H1 (cell line): ENCODE data around the gene ADAMTS15. TPM values are rescaled to one million over a fixed set of nuclear protein-coding genes. Genes with fewer than 3 reads are reported as not detected.
A peak's percentile ranks its signal among the peaks of the same experiment; 100 is the strongest.

ENCODE experiments used
- CTCF ChIA-PET: fragments of 300-600 bp; sonication (Branson Sonifier 250); formaldehyde crosslinking; loops from one replicate; lab custom pipeline; 2021; ENCODE audit not compliant: partially characterized antibody; lab: Charles Lee
- POLR2A ChIA-PET: fragments of 300-600 bp; sonication (Branson Sonifier 250); formaldehyde crosslinking; loops from one replicate; lab custom pipeline; 2021; ENCODE audit warnings: inconsistent platforms; ENCODE audit not compliant: partially characterized antibody; lab: Charles Lee
- DNase-seq, 2 experiments: peaks; one replicate each; pipeline versions ENCODE4 v3.0.0 to v3.0.0-alpha.2; 2010 to 2022; ENCODE audit warnings: low spot score in 2 of 2, low read depth in 1 of 2, mixed read lengths in 1 of 2
- FAIRE-seq: peaks from 2 replicates; lab custom pipeline; 2011; peaks lifted over from hg19 to GRCh38; lab: Jason Lieb, UNC
- H2AFZ ChIP-seq: 2 replicates; pipeline ENCODE4 v1.8.1; 2012; ENCODE audit warnings: low read length, inconsistent platforms
- H2AK5ac ChIP-seq: 2 replicates; pipeline ENCODE4 v1.6.1; 2013; ENCODE audit warnings: low read depth, low read length
- H2BK120ac ChIP-seq: replicated peaks from 2 replicates; pipeline ENCODE3; 2013; ENCODE audit warnings: low read depth, low read length, inconsistent platforms
- H2BK12ac ChIP-seq: 2 replicates; pipeline ENCODE4 v1.6.1; 2013; ENCODE audit warnings: low read depth, low read length
- H2BK15ac ChIP-seq: 2 replicates; pipeline ENCODE4 v1.6.1; 2013; ENCODE audit warnings: low read length
- H2BK20ac ChIP-seq: 2 replicates; pipeline ENCODE4 v1.6.1; 2013; ENCODE audit warnings: low read length
- H2BK5ac ChIP-seq: 2 replicates; pipeline ENCODE4 v1.6.1; 2013; ENCODE audit warnings: low read depth, low read length
- H3K14ac ChIP-seq: 2 replicates; pipeline ENCODE4 v1.6.1; 2013; ENCODE audit warnings: inconsistent platforms; ENCODE audit not compliant: insufficient read length
- H3K18ac ChIP-seq: 2 replicates; pipeline ENCODE4 v1.6.1; 2013; ENCODE audit warnings: low read length; ENCODE audit errors: extremely low read depth
- H3K23ac ChIP-seq: 2 replicates; pipeline ENCODE4 v1.6.1; 2013; ENCODE audit warnings: inconsistent platforms; ENCODE audit not compliant: insufficient read length
- H3K23me2 ChIP-seq: 2 replicates; pipeline ENCODE4 v1.6.1; 2013; ENCODE audit warnings: low read depth, low read length
- H3K27ac ChIP-seq: 2 replicates; pipeline ENCODE4 v1.6.1; 2011; ENCODE audit warnings: low read depth, low read length, inconsistent platforms
- H3K27me3 ChIP-seq, 4 experiments: replicated peaks in 1 of 4; 1 replicate in 1 of 4; 2 replicates in 3 of 4; pipeline versions ENCODE4 v1.6.1 to v1.8.1; 2011 to 2013; ENCODE audit warnings: low read length in 3 of 4, mild to moderate bottlenecking in 3 of 4, inconsistent platforms in 2 of 4, mixed read lengths in 2 of 4, moderate library complexity in 1 of 4; ENCODE audit not compliant: control insufficient read depth in 3 of 4, insufficient read depth in 3 of 4; ENCODE audit errors: extremely low read depth in 1 of 4
- H3K36me3 ChIP-seq, 4 experiments: 2 replicates each; pipeline versions ENCODE4 v1.6.1 to v1.8.1; 2011 to 2013; ENCODE audit warnings: mild to moderate bottlenecking in 4 of 4, low read length in 3 of 4, moderate library complexity in 2 of 4, control low read depth in 1 of 4, inconsistent platforms in 1 of 4; ENCODE audit not compliant: insufficient read depth in 4 of 4, control insufficient read depth in 2 of 4
- H3K4ac ChIP-seq: replicated peaks from 2 replicates; pipeline ENCODE3; 2013; ENCODE audit warnings: low read length, low read depth, mixed read lengths, inconsistent platforms; ENCODE audit not compliant: insufficient read length
- H3K4me1 ChIP-seq, 4 experiments: replicated peaks in 1 of 4; 1 replicate in 1 of 4; 2 replicates in 3 of 4; pipeline versions ENCODE4 v1.6.1 to v1.8.1; 2011 to 2013; ENCODE audit warnings: low read length in 3 of 4, inconsistent platforms in 2 of 4, mixed read lengths in 1 of 4; ENCODE audit not compliant: insufficient read depth in 4 of 4, control insufficient read depth in 3 of 4
- H3K4me2 ChIP-seq, 2 experiments: 2 replicates each; pipeline versions ENCODE4 v1.6.1 to v1.8.1; 2011 to 2013; ENCODE audit warnings: low read depth in 2 of 2, low read length in 2 of 2, control low read depth in 1 of 2, inconsistent platforms in 1 of 2, mild to moderate bottlenecking in 1 of 2; ENCODE audit not compliant: insufficient read depth in 1 of 2
- H3K4me3 ChIP-seq, 4 experiments: fragments of 200-600, 300-600 bp in 1 of 4; sonication (generic), shearing (Covaris generic), sonication (Bioruptor Twin) in 1 of 4; 2 replicates each; pipeline versions ENCODE4 v1.5.1 to v1.8.1; 2011 to 2016; ENCODE audit warnings: low read length in 4 of 4, low read depth in 3 of 4, control low read depth in 2 of 4, inconsistent platforms in 2 of 4, mild to moderate bottlenecking in 2 of 4, mixed read lengths in 1 of 4, moderate library complexity in 1 of 4; ENCODE audit not compliant: insufficient read depth in 2 of 4; ENCODE audit errors: extremely low read depth in 1 of 4
- H3K56ac ChIP-seq: replicated peaks from 2 replicates; pipeline ENCODE3; 2013; ENCODE audit warnings: low read depth, mild to moderate bottlenecking, mixed read lengths, low read length, inconsistent platforms; ENCODE audit not compliant: insufficient read length
- H3K79me1 ChIP-seq: 2 replicates; pipeline ENCODE4 v1.6.1; 2013; ENCODE audit warnings: low read depth, low read length, control low read depth
- H3K79me2 ChIP-seq, 2 experiments: 2 replicates each; pipeline versions ENCODE4 v1.6.1 to v1.8.1; 2012 to 2013; ENCODE audit warnings: low read length in 2 of 2, mild to moderate bottlenecking in 2 of 2, inconsistent platforms in 1 of 2; ENCODE audit not compliant: insufficient read depth in 2 of 2, control insufficient read depth in 1 of 2
- H3K9ac ChIP-seq, 4 experiments: replicated peaks in 1 of 4; 1 replicate in 1 of 4; 2 replicates in 3 of 4; pipeline versions ENCODE4 v1.6.1 to v1.8.1; 2011 to 2013; ENCODE audit warnings: low read depth in 3 of 4, low read length in 3 of 4, control low read depth in 2 of 4, mild to moderate bottlenecking in 2 of 4, moderate library complexity in 2 of 4, inconsistent platforms in 1 of 4; ENCODE audit errors: extremely low read depth in 1 of 4
- H3K9me3 ChIP-seq, 2 experiments: 2 replicates each; pipeline versions ENCODE4 v1.6.1 to v1.8.1; 2012 to 2013; ENCODE audit warnings: mild to moderate bottlenecking in 2 of 2, moderate library complexity in 2 of 2, control low read depth in 1 of 2, inconsistent platforms in 1 of 2, low read depth in 1 of 2, low read length in 1 of 2, mixed read lengths in 1 of 2; ENCODE audit not compliant: insufficient read depth in 2 of 2
- H4K20me1 ChIP-seq, 2 experiments: replicated peaks in 1 of 2; 2 replicates each; pipeline versions ENCODE3 to v1.8.1; 2011 to 2013; ENCODE audit warnings: inconsistent platforms in 2 of 2, low read length in 2 of 2, mild to moderate bottlenecking in 1 of 2; ENCODE audit not compliant: insufficient read depth in 2 of 2, control insufficient read depth in 1 of 2
- H4K5ac ChIP-seq: 2 replicates; pipeline ENCODE4 v1.6.1; 2013; ENCODE audit warnings: low read length, low read depth, mixed read lengths, inconsistent platforms; ENCODE audit not compliant: insufficient read length
- H4K8ac ChIP-seq: 2 replicates; pipeline ENCODE4 v1.8.0; 2013; ENCODE audit warnings: mild to moderate bottlenecking, moderate library complexity, low read length, inconsistent platforms; ENCODE audit not compliant: insufficient read depth; ENCODE audit errors: extremely low read depth
- H4K91ac ChIP-seq: replicated peaks from 2 replicates; pipeline ENCODE3; 2013; ENCODE audit warnings: low read length, mixed read lengths, inconsistent platforms; ENCODE audit not compliant: insufficient read length
- E2F6 ChIP-seq: IDR thresholded peaks from 2 replicates; pipeline ENCODE4 v1.6.1; 2012; ENCODE audit warnings: inconsistent platforms
- KDM4A ChIP-seq: IDR thresholded peaks from one replicate; pipeline ENCODE4 v1.7.1; 2012; ENCODE audit warnings: low read depth, mild to moderate bottlenecking, moderate library complexity, low read length, inconsistent platforms; ENCODE audit not compliant: severe bottlenecking
- SUZ12 ChIP-seq: fragments of 200-600 bp; sonication (generic); IDR thresholded peaks from 2 replicates; pipeline ENCODE4 v1.6.1; 2012; ENCODE audit warnings: mild to moderate bottlenecking, inconsistent platforms, low read length, moderate library complexity, mixed read lengths
- WGBS, 2 experiments: shearing (Covaris generic) in 1 of 2; methylation state at CpG; one replicate each; pipeline versions ENCODE4 v1.1.6 to v1.1.7; 2013 to 2015; ENCODE audit warnings: low lambda C conversion rate in 2 of 2, mixed read lengths in 2 of 2, inconsistent platforms in 1 of 2, low coverage in 1 of 2, missing lambda C conversion rate in 1 of 2; ENCODE audit not compliant: insufficient replicate concordance in 2 of 2, insufficient coverage in 1 of 2, insufficient read length in 1 of 2; ENCODE audit errors: extremely low coverage in 1 of 2, missing lambda C conversion rate in 1 of 2; 5-methylcytosine and 5-hydroxymethylcytosine counted together
- polyA plus RNA-seq, 7 experiments: library from polyadenylated mRNA; depleted of rRNA in 3 of 7; stranded (reverse) in 5 of 7; unstranded in 2 of 7; fragments of >200 nt in 5 of 7; fragments of 200-250 nt in 2 of 7; gene quantifications; 1 replicate in 5 of 7; 2 replicates in 1 of 7; 4 replicates in 1 of 7; pipeline versions ENCODE4 v1.2.1 to v1.2.3, GENCODE V29; 2011 to 2013; ENCODE audit warnings: missing spikeins in 2 of 7, mixed read lengths in 2 of 7
- total RNA-seq: library from RNA; stranded (reverse); fragmentation: NEBNext Ultra II Directional; extraction: Animal tissue kit (Norgen Biotek cat#: 25700); gene quantifications from 2 replicates; pipeline ENCODE4 v1.2.1, GENCODE V29; 2021

Gene ADAMTS15
- total and polyA plus RNA-seq, 2 of the 8 experiments (the other 6 are each of a cell fraction or from before 2014, with no cell fraction given): 1.7 to 4.7 TPM

GRCh38 chr11:130516554-130517505, 68.4 kb downstream of the ADAMTS15 start:
- POLR2A ChIA-PET: interaction anchor here (0.6 kb wide), 1 partner anchor 35 kb away, joined by 3 read pairs; no protein-coding TSS in a partner anchor
- Histone ChIP-seq H4K5ac (no peak overlapping the region), H2AFZ (0 out of 2 replicates have a peak overlapping the region, but pooled peaks have one; percentile 7), H2BK120ac (no peak overlapping the region), H3K14ac (no peak overlapping the region), H3K9ac (no peak overlapping the region; a peak in 1 of 7 replicates), H3K23me2 (no peaks in the 10 kb centered on the region; the same call in 1 of the 2 replicates), H4K91ac (peak overlapping the region; percentile 18), H3K79me1 (no peaks in the 10 kb centered on the region), H2BK12ac (no peak overlapping the region), H3K27ac (no peak overlapping the region), H3K56ac (no peak overlapping the region), H3K79me2 (no peaks in the 10 kb centered on the region), H3K4me1 (peaks cover 6 to 11% (median 7%) of the 10 kb centered on the region in 4 experiments), H3K36me3 (no peaks in the 10 kb centered on the region), H3K4me2 (peak overlapping the region; percentile 15 to 16; a peak in 2 of 4 replicates), H3K9me3 (no peaks in the 10 kb centered on the region), H2BK20ac (peak overlapping the region; percentile 69; the same call in 1 of the 2 replicates), H3K27me3 (no peaks in the 10 kb centered on the region; a peak in 1 of 7 replicates), H4K20me1 (no peaks in the 10 kb centered on the region), H4K8ac (no peak overlapping the region), H2AK5ac (no peak overlapping the region), H2BK15ac (no peak overlapping the region), H3K23ac (no peak overlapping the region), H3K4me3 (no peak overlapping the region), H3K18ac (no peak overlapping the region), H3K4ac (no peak overlapping the region), H2BK5ac (peak overlapping the region; percentile 41; the same call in 1 of the 2 replicates)
- TF ChIP-seq E2F6 (0 out of 2 replicates have a peak, but pooled peaks have one; percentile 2), SUZ12 (no peak), KDM4A (no peak)
- peak; percentile 55 for FAIRE-seq
- WGBS, 2 experiments: 68% methylated on average over 10 of the region's 10 CpGs; no CpG with 5 or more reads in 1 of the 2 experiments
- CTCF ChIA-PET: interaction anchor here (0.7 to 2.2 kb wide), 8 partner anchors 9 to 389 kb away, joined by 3 to 10 read pairs (median 3); no protein-coding TSS in a partner anchor
- DNase-seq: peak in 1 of 2 experiments; percentile 24
